Measurements from ENCODE around the gene PPP2R2B.

GRCh38 chr5:146695646-146696045 lies 182.9 kb downstream of the PPP2R2B start:
- TF ChIP-seq CTCF (conservative IDR thresholded peaks at IDR 0.05 in 1 of 2, IDR thresholded peaks at IDR 0.05 in 1 of 2; ENCODE audit: low read depth in 1 of 2, low read length in 2 of 2) (no peak), EZH2 (IDR thresholded peaks at IDR 0.05; ENCODE audit: low read length, missing control alignments) (no peak)

All from fibroblast of lung (primary cell).